Hematopoietic multipotent progenitor cell treated with erythropoietin and hydrocortisone succinate and interleukin-3 and kit ligand, for 6 days (in vitro differentiated cells): ENCODE data around the gene MAGI3.
A peak's percentile ranks its signal among the peaks of the same experiment; 100 is the strongest.
"Not testable (repeated sequence)": the region's sequence is repeated elsewhere in the genome, so short reads cannot be mapped to it uniquely, and the experiment has no call there.

Experiments
- DNase-seq: peaks from one replicate; pipeline ENCODE4 v3.0.0-alpha.2; 2015

The MAGI3 gene

GRCh38 chr1:113519556-113519955 lies 129.2 kb downstream of the MAGI3 start:
- DNase-seq, result no peak

GRCh38 chr1:113530021-113530420 lies 139.7 kb downstream of the MAGI3 start:
- DNase-seq, result no peak

DNA sequence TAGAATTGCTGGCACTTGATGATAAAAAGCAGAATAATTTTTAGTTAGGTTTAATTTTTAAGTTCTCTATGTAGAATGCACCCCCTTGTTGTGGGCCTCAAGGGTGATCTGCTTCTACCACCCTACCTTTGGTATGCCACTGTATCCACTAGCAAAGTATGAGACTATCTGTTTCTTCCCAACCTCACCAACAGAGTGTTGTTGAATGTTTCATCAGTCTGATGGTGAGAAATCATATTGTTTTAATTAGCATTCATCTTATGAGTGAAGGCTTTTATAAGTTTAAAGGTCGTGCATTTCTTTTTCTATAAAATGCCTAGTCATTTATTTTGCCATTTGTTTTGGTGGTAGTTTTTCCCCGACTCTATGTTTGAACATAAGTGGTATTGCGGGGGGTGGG lies 141.0 kb downstream of the MAGI3 start:
- no peak for DNase-seq

- no peak for DNase-seq
Measured at GRCh38 chr1:113533061-113533460, 142.7 kb downstream of the MAGI3 start.

DNA sequence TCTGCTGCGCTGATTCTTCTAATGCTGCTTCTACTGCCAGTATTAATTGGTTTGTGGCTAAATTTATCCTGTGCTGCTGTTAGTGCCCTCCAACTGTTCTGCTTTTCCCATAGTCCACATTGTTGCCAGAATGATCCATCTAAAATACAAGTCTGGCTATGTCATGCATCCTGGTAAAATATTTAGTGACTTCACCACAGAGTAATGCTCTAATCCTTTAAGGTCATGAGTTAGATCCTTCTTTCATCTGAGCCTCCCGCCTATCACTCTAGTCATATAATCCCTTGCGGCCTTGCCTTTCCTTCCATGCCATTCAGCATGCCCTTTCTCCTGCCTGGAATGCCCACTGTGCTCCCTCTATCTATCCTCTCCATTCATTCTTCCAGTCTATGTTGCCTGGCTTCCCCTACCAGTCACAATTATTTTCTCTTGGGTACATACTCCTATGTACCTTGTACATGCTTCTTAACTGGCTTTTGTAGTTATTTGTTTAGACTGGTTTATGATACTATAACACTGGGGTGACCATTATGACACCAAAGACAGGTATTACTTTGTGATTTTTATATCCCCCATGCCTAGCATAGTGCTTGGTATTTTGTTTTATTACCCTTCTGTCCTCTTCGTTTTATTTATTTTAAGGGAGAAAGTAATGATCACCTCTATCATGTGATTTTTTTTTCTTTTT lies 144.0 kb downstream of the MAGI3 start:
- no peak for DNase-seq

GRCh38 chr1:113534875-113535274 lies 144.6 kb downstream of the MAGI3 start:
- DNase-seq, result no peak

DNA sequence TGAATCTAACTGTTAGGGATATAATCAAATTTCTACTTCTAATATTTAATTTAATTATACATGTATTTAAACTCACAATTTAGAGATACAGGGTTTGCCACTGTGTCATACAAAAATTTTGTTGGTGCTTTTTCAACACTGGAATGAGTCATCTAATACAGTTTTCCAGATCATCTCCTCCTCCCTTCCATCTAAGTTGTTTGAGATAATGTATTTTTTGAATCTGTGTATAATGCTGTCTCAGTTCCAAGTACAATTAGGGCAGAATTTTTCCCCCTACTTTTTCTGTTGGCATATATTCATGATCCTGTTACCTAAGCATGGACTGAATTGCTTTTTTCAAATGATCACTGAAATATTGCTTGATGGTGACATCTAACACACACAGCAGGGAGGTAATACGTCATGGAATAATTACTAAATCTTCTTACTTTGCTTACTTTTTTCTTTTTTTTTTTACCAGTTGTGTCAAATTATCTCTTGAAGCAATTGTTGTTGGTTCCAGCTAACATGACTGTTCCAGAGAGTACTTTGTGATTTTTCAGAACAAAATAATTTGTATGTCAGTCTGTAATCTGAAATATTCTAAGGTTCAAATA lies 146.0 kb downstream of the MAGI3 start:
- no peak for DNase-seq

GRCh38 chr1:113538225-113538624 lies 147.9 kb downstream of the MAGI3 start:
- DNase-seq, result no peak

DNA sequence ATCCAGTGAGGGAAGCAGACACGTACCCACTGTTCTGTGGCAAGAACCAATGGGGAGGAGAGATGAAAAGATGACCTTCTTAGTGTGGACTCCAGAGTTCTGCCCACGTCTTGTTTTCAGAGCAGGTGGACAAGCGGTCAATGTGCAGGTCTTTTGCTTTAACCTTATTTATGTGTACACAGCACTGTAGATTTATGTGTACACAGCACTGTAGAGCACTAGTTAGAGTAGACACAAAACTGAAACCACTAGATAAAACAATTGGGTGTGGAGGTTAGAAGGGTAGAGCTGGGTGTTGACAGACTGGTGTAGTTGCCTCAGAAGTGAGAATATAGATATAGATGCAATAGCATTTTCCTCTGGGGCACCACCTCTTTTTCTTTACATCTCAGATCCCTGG lies 150.0 kb downstream of the MAGI3 start:
- no peak for DNase-seq

DNA sequence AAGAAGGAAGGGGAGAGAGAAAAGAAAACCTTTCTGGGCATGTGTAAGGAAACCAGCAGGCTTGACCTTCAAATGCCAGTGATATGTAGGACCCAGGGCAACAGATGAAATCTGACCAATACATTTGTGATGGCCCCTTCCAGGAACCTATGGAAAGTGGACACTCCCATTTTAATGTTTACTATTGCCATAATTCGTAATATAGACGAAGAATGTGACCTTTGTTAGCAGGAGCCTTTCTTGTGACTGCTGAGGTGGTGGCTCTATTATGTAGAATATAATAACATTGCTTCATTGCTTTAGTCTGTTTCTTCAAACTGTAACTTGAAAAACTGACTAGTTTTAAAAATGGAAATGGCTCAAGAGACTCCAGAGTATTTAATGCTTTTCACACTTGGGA lies 150.8 kb downstream of the MAGI3 start:
- DNase-seq, result no peak

DNA sequence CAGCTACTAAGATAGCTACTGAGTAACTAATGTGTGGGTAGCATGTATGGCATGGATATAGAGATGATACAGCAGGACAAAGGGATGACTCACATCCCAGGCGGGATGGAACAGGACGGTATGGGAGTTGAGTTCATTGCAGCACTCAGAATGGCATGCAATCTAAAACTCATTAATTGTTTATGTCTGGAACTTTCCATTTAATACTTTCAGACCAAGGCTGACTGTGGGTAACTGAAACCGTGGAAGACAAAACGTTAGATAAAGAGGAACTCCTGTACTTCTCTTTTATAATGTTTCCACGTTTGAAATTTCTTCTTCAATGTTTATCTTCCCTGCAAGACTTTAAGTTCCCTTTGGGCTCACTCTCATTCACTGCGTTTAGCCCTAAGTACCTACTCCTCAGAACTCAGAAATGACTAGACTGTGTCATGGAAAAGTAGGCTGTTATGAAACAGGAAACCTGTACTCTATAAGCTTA lies 151.9 kb downstream of the MAGI3 start:
- DNase-seq, result peak; percentile 2

DNA sequence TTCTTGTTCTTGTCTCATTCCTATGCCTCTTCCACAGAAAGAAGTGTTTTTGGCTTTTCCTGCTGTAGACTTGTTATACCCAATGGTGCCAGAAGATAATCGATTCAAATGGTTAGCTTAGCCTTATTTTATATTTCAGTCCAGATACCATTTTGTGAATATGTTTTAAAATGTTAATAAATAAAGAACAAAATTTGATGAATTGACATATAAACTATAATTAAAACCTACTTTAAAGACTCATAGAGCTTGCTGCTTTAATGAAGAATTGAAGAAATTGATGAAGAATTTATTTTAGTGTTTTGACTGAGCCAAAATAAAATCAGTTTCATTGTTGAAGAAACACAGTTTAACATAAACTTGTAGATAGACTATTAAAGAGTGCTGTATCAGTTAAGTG lies 152.8 kb downstream of the MAGI3 start:
- no peak for DNase-seq

DNA sequence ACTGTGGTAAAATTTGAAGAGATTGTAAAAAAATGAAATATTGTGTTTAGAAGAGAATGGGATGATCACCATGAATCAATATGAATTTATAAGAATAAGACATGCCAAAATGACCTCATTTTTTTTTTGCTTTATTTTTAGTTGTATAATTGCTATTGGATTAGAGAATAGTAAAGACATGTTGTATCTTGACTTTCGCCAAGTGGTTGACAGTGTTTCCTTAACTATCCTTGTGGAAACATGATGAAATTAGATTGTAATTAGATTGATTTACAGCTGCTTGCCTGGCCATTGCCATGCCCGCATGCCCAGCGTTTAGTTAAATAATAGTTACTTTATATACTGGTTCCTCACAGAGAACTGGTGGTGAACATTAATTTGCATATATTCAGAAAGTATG lies 154.9 kb downstream of the MAGI3 start:
- DNase-seq, result no peak

DNA sequence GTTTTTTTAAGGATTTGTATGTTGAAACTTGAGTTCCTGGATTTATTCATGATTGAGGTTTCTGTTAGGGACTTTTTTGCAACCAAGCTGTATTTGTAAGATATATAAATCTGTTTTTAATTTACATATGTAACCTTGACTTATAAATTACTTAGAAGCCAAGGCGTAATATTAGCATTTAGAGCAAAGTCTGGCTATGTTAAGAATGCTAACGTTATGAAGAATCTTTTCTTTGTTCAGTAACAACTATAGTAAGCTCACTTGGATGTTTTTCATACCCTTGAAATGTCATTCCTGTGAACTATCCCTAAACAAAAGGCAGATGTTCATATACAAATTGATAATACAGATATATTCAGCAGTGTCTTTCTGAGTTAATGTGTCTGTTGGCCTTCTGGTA lies 155.3 kb downstream of the MAGI3 start:
- no peak for DNase-seq

DNA sequence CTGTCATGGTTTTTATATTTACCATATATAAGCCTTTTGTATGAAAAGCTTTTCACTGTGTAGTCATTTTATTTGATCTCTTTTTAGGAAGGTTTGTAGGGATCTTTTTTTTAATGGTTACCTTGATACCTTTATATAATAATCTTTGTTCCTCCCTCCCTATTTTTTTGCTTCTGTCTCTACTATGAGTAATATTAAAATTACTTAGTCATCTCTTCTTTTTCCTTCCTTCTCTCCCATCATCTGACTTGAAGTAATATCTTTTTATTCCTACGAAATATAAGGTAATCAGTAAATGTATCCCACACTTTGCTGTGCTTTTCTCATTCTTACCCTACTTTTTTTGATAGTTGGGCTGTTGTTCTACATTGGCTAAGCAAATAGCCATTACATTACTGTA lies 161.4 kb downstream of the MAGI3 start:
- no peak for DNase-seq

DNA sequence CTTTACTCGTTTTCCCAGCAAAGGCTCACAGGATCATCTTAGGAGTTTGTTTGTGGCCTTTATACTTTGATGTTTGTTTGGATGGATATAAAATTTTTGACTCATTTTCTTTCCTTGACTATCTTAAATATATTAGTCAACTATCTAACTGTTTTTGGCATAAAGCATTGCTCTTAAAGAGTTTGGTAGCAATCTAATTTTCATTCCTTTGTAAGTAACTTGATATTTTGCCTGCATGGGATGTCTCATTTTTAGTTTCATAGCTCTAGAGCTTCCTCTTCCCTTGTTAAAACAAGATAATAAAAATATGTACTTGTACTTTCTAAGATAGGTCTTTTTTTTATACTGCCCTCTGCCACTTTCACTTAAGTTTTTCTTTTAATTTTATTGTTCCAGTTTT lies 161.9 kb downstream of the MAGI3 start:
- no peak for DNase-seq

GRCh38 chr1:113557187-113557586 lies 166.9 kb downstream of the MAGI3 start:
- no peak for DNase-seq

- no peak for DNase-seq
Measured at GRCh38 chr1:113565621-113566020, 175.3 kb downstream of the MAGI3 start.

DNA sequence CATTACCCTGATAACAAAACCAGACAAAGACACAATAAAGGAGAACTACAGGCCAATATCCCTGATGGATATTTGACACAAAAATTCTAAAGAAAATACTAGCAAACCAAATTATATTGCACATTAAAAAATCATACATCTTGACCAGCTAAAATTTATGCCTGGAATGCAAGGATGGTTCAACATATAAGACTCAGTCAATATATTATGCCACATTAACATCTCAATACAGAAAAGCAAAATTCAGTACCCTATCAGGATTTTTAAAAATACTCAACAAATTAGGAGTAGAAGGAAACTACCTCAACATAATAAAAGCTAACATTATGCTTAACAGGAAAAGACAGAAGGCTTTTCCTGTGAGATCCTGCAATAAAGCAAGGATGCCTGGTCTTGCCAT lies 177.1 kb downstream of the MAGI3 start:
- DNase-seq, result no peak

- not testable (repeated sequence) for DNase-seq
Measured at GRCh38 chr1:113575744-113576260, 185.5 kb downstream of the MAGI3 start.

DNA sequence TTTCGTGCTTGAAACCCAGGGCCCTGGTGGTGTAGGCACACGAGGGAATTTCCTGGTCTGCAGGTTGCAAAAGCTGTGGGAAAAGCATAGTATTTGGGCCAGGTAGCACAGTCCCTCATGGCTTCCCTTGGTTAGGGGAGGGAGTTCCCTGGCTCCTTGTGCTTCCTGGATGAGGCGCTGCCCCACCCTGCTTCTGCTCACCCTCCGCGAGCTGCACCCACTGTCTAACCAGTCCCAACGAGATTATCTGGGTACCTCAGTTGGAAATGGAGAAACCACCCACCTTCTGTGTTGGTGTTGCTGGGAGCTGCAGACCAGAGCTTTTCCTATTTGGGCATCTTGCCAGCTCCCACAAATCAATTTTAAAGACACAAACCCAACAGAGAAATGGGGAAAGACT lies 186.0 kb downstream of the MAGI3 start:
- no peak for DNase-seq

DNA sequence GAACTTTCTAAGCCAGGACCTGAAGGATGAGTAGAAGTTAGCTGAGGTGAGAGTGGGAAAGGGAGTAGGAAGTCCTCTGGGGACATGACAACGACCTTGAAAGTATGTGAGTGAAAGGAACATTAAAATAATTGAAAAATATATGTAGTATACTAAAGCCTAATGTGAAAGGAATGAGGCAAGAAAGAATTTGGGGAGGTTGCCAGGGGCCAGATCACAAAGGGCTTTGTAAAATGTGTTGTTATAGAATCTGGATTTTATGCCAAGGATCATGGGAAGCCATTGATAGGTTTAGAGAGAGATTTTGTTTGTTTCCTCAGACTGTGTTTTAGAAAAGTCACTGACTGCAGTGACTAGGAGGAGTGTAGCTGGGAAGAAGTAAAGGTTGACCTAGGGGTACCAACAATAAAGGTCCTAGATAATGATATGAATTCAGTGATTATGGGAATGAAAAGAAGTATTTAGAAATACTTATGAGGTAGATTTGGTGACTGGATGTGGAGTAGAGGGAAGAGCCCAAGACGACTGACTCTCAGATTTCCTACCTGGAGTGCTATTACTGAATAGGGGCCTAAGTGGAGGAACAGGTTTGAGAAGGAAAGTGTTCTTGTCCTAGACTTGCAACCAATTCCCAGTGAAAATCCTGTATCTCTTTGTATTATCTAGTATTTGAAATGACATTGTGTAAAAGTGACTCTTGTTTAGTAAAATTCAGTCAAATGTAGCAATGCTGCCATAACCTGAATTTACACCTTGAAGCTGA lies 189.1 kb downstream of the MAGI3 start:
- DNase-seq, result no peak

- DNase-seq, result no peak
Measured at GRCh38 chr1:113581323-113581722, 191.0 kb downstream of the MAGI3 start.

GRCh38 chr1:113582084-113582483 lies 191.8 kb downstream of the MAGI3 start:
- DNase-seq, result no peak
